NCI-H345 treated with DMSO at 0.1 percent for 48 hours (cell line): ENCODE data around the gene PPP1CC.

Experiments used
- DNase-seq: peaks from one replicate; lab custom pipeline; 2025; ENCODE audit not compliant: unreplicated experiment; lab: John Stamatoyannopoulos, UW

Gene PPP1CC

GRCh38 chr12:110689281-110690126, 53.2 kb downstream of the PPP1CC start:
- DNase-seq: no peak

GRCh38 chr12:110688446-110689280, 54.0 kb downstream of the PPP1CC start, which contains the start of gene HVCN1:
HVCN1 (minus strand) TSS chr12:110689115; CDS start chr12:110683245, 5,870 bp downstream.
- no peak for DNase-seq

- no peak for DNase-seq
Measured at GRCh38 chr12:110687396-110688169, 55.1 kb downstream of the PPP1CC start.

GRCh38 chr12:110686294-110686903, 56.3 kb downstream of the PPP1CC start:
- DNase-seq: no peak

GRCh38 chr12:110684312-110684836, 58.3 kb downstream of the PPP1CC start:
- DNase-seq: no peak

GRCh38 chr12:110683888-110684287, 58.8 kb downstream of the PPP1CC start:
- DNase-seq: no peak

GRCh38 chr12:110680032-110680431, 62.7 kb downstream of the PPP1CC start:
- DNase-seq: no peak

GRCh38 chr12:110679201-110679600, 63.5 kb downstream of the PPP1CC start:
- no peak for DNase-seq

GRCh38 chr12:110677982-110678381, 64.7 kb downstream of the PPP1CC start:
- DNase-seq: no peak

- no peak for DNase-seq
Measured at GRCh38 chr12:110677206-110677911, 65.3 kb downstream of the PPP1CC start.

GRCh38 chr12:110676171-110676570, 66.5 kb downstream of the PPP1CC start:
- no peak for DNase-seq

GRCh38 chr12:110670161-110670701, 72.5 kb downstream of the PPP1CC start:
- DNase-seq: no peak
